Effector CD4-positive, alpha-beta T cell (primary cell): ENCODE data around the gene PCSK2.

Experiments used
- DNase-seq: peaks from one replicate; pipeline ENCODE4 v3.0.0-alpha.2; 2020

Gene PCSK2

GRCh38 chr20:17488916-17489600, 262.2 kb downstream of the PCSK2 start:
- DNase-seq, result no peak

- no peak for DNase-seq
Measured at GRCh38 chr20:17490501-17490900, 263.7 kb downstream of the PCSK2 start.

GRCh38 chr20:17491041-17491440, 264.2 kb downstream of the PCSK2 start:
- DNase-seq, result no peak

- DNase-seq, result no peak
Measured at GRCh38 chr20:17491488-17491887, 264.6 kb downstream of the PCSK2 start.

- no peak for DNase-seq
Measured at GRCh38 chr20:17493173-17493572, 266.3 kb downstream of the PCSK2 start.

GRCh38 chr20:17494201-17494600, 267.4 kb downstream of the PCSK2 start:
- no peak for DNase-seq

GRCh38 chr20:17495826-17496225, 269.0 kb downstream of the PCSK2 start:
- DNase-seq, result no peak

- no peak for DNase-seq
Measured at GRCh38 chr20:17497821-17498580, 271.2 kb downstream of the PCSK2 start.

GRCh38 chr20:17498641-17499040, 271.8 kb downstream of the PCSK2 start:
- DNase-seq, result no peak

GRCh38 chr20:17499041-17499440, 272.2 kb downstream of the PCSK2 start:
- no peak for DNase-seq

GRCh38 chr20:17500271-17500670, 273.4 kb downstream of the PCSK2 start:
- DNase-seq, result no peak

GRCh38 chr20:17500826-17501225, 274.0 kb downstream of the PCSK2 start:
- DNase-seq, result no peak

GRCh38 chr20:17501701-17502100, 274.9 kb downstream of the PCSK2 start:
- no peak for DNase-seq

GRCh38 chr20:17502105-17502504, 275.3 kb downstream of the PCSK2 start:
- no peak for DNase-seq

GRCh38 chr20:17503301-17504065, 276.6 kb downstream of the PCSK2 start:
- no peak for DNase-seq

- no peak for DNase-seq
Measured at GRCh38 chr20:17504066-17504897, 277.4 kb downstream of the PCSK2 start.

- DNase-seq, result no peak
Measured at GRCh38 chr20:17504898-17505635, 278.2 kb downstream of the PCSK2 start.

GRCh38 chr20:17505636-17506517, 279.0 kb downstream of the PCSK2 start:
- DNase-seq, result no peak

- no peak for DNase-seq
Measured at GRCh38 chr20:17507032-17507431, 280.2 kb downstream of the PCSK2 start.

GRCh38 chr20:17507531-17507930, 280.7 kb downstream of the PCSK2 start:
- no peak for DNase-seq

- DNase-seq, result no peak
Measured at GRCh38 chr20:17508756-17509155, 281.9 kb downstream of the PCSK2 start.
